ENCODE data around the gene CROT.

The CROT gene

GRCh38 chr7:87363342-87363741 is 17.9 kb downstream of the CROT start:
- H3K27ac Mint-ChIP-seq: no peak overlapping the region
- no peak for DNase-seq
- no peaks in the 10 kb centered on the region for H3K4me1 Mint-ChIP-seq
- peaks cover 2% of the 10 kb centered on the region for H3K36me3 Mint-ChIP-seq (ENCODE audit: low read depth)
- no peak for ATAC-seq
- no peaks in the 10 kb centered on the region for H3K9me3 Mint-ChIP-seq
- no peak overlapping the region for H3K4me3 Mint-ChIP-seq
- no peaks in the 10 kb centered on the region for H3K27me3 Mint-ChIP-seq

- Mint-ChIP-seq H3K4me1 (peaks cover 4% of the 10 kb centered on the region), H3K36me3 (ENCODE audit: low read depth) (no peaks in the 10 kb centered on the region), H3K27me3 (no peaks in the 10 kb centered on the region), H3K4me3 (no peak overlapping the region), H3K27ac (no peak overlapping the region), H3K9me3 (no peaks in the 10 kb centered on the region)
- ATAC-seq (no peak), DNase-seq (no peak)
These were observed 18.8 kb downstream of the CROT start for GRCh38 chr7:87364246-87364645.

GRCh38 chr7:87369216-87369615 is 23.8 kb downstream of the CROT start:
- Mint-ChIP-seq H3K27ac (peak overlapping the region; percentile 19), H3K36me3 (ENCODE audit: low read depth) (peaks cover 11% of the 10 kb centered on the region), H3K27me3 (no peaks in the 10 kb centered on the region), H3K4me1 (peaks cover 4% of the 10 kb centered on the region), H3K4me3 (no peak overlapping the region), H3K9me3 (no peaks in the 10 kb centered on the region)
- ATAC-seq (peak; percentile 71), DNase-seq (peak; percentile 11)

- no peak for ATAC-seq
- Mint-ChIP-seq H3K27ac (no peak overlapping the region), H3K4me1 (peaks cover 4% of the 10 kb centered on the region), H3K27me3 (no peaks in the 10 kb centered on the region), H3K9me3 (no peaks in the 10 kb centered on the region), H3K4me3 (no peak overlapping the region), H3K36me3 (ENCODE audit: low read depth) (peaks cover 11% of the 10 kb centered on the region)
- DNase-seq: no peak
These were observed 25.3 kb downstream of the CROT start for GRCh38 chr7:87370660-87371180.

GRCh38 chr7:87375662-87376435 is 30.4 kb downstream of the CROT start:
- no peak overlapping the region for H3K4me3 Mint-ChIP-seq
- ATAC-seq: no peak
- H3K36me3 Mint-ChIP-seq (ENCODE audit: low read depth): peaks cover 5% of the 10 kb centered on the region
- H3K27ac Mint-ChIP-seq: no peak overlapping the region
- H3K4me1 Mint-ChIP-seq: no peaks in the 10 kb centered on the region
- no peak for DNase-seq
- H3K27me3 Mint-ChIP-seq: no peaks in the 10 kb centered on the region
- no peaks in the 10 kb centered on the region for H3K9me3 Mint-ChIP-seq

- no peaks in the 10 kb centered on the region for H3K27me3 Mint-ChIP-seq
- peaks cover 24% of the 10 kb centered on the region for H3K36me3 Mint-ChIP-seq (ENCODE audit: low read depth)
- no peaks in the 10 kb centered on the region for H3K4me1 Mint-ChIP-seq
- ATAC-seq (no peak), DNase-seq (no peak)
- no peak overlapping the region for H3K27ac Mint-ChIP-seq
- H3K4me3 Mint-ChIP-seq: no peak overlapping the region
- H3K9me3 Mint-ChIP-seq: no peaks in the 10 kb centered on the region
These were observed 35.4 kb downstream of the CROT start for GRCh38 chr7:87380905-87381304.

- DNase-seq: no peak
- ATAC-seq: no peak
- Mint-ChIP-seq H3K27ac (no peak overlapping the region), H3K36me3 (ENCODE audit: low read depth) (peaks cover 30% of the 10 kb centered on the region), H3K4me3 (no peak overlapping the region), H3K9me3 (no peaks in the 10 kb centered on the region), H3K27me3 (no peaks in the 10 kb centered on the region), H3K4me1 (peaks cover 2% of the 10 kb centered on the region)
These were observed 45.7 kb downstream of the CROT start for GRCh38 chr7:87391020-87391701.

- ATAC-seq (no peak), DNase-seq (no peak)
- Mint-ChIP-seq H3K4me3 (no peak overlapping the region), H3K4me1 (peaks cover 2% of the 10 kb centered on the region), H3K27ac (no peak overlapping the region), H3K27me3 (no peaks in the 10 kb centered on the region), H3K9me3 (no peaks in the 10 kb centered on the region), H3K36me3 (ENCODE audit: low read depth) (peaks cover 17% of the 10 kb centered on the region)
These were observed 50.1 kb downstream of the CROT start for GRCh38 chr7:87395442-87396020.

- DNase-seq: no peak
- Mint-ChIP-seq H3K9me3 (no peaks in the 10 kb centered on the region), H3K4me1 (peaks cover under 1% of the 10 kb centered on the region), H3K36me3 (ENCODE audit: low read depth) (peaks cover 11% of the 10 kb centered on the region), H3K27ac (no peak overlapping the region), H3K27me3 (no peaks in the 10 kb centered on the region), H3K4me3 (no peak overlapping the region)
- no peak for ATAC-seq
These were observed 53.0 kb downstream of the CROT start for GRCh38 chr7:87398446-87398845.

GRCh38 chr7:87404674-87405073 is 59.2 kb downstream of the CROT start:
- no peaks in the 10 kb centered on the region for H3K27me3 Mint-ChIP-seq

GRCh38 chr7:87411186-87411585 is 65.7 kb downstream of the CROT start:
- no peaks in the 10 kb centered on the region for H3K9me3 Mint-ChIP-seq
- DNase-seq: no peak
- H3K4me1 Mint-ChIP-seq: no peaks in the 10 kb centered on the region
- no peaks in the 10 kb centered on the region for H3K36me3 Mint-ChIP-seq (ENCODE audit: low read depth)
- no peak overlapping the region for H3K4me3 Mint-ChIP-seq
- H3K27me3 Mint-ChIP-seq: no peaks in the 10 kb centered on the region
- no peak for ATAC-seq
- no peak overlapping the region for H3K27ac Mint-ChIP-seq

More at GRCh38 chr7:87404674-87405073, 59.2 kb downstream of the CROT start:
- H3K27ac Mint-ChIP-seq: no peak overlapping the region
- ATAC-seq (no peak), DNase-seq (no peak)
- no peaks in the 10 kb centered on the region for H3K4me1 Mint-ChIP-seq
- no peaks in the 10 kb centered on the region for H3K9me3 Mint-ChIP-seq
- H3K36me3 Mint-ChIP-seq (ENCODE audit: low read depth): no peaks in the 10 kb centered on the region
- H3K4me3 Mint-ChIP-seq: no peak overlapping the region

GRCh38 chr7:87413029-87413428 is 67.6 kb downstream of the CROT start:
- DNase-seq: no peak
- Mint-ChIP-seq H3K27ac (no peak overlapping the region), H3K9me3 (no peaks in the 10 kb centered on the region), H3K36me3 (ENCODE audit: low read depth) (no peaks in the 10 kb centered on the region), H3K4me3 (no peak overlapping the region), H3K4me1 (no peaks in the 10 kb centered on the region), H3K27me3 (no peaks in the 10 kb centered on the region)
- no peak for ATAC-seq

- ATAC-seq (no peak), DNase-seq (no peak)
- Mint-ChIP-seq H3K4me3 (no peak overlapping the region), H3K9me3 (no peaks in the 10 kb centered on the region), H3K27ac (no peak overlapping the region), H3K36me3 (ENCODE audit: low read depth) (no peaks in the 10 kb centered on the region), H3K4me1 (no peaks in the 10 kb centered on the region), H3K27me3 (no peaks in the 10 kb centered on the region)
These were observed 68.7 kb downstream of the CROT start for GRCh38 chr7:87413951-87414793.

GRCh38 chr7:87414794-87415188 is 69.3 kb downstream of the CROT start:
- no peaks in the 10 kb centered on the region for H3K27me3 Mint-ChIP-seq
- no peak overlapping the region for H3K4me3 Mint-ChIP-seq
- H3K4me1 Mint-ChIP-seq: no peaks in the 10 kb centered on the region
- H3K27ac Mint-ChIP-seq: no peak overlapping the region
- no peaks in the 10 kb centered on the region for H3K36me3 Mint-ChIP-seq (ENCODE audit: low read depth)
- ATAC-seq: no peak
- no peaks in the 10 kb centered on the region for H3K9me3 Mint-ChIP-seq
- DNase-seq: no peak

Measured in activated naive CD8-positive, alpha-beta T cell treated with anti-CD3 and anti-CD28 coated beads, Interleukin-2, amount 50 U/mL, for 24 hours (primary cell).